Right renal pelvis (tissue), 4 donors: ENCODE measurements around the gene B4GALNT3. TPM values are rescaled to one million over a fixed set of nuclear protein-coding genes. Genes with fewer than 3 reads are reported as not detected.
A peak's percentile ranks its signal among the peaks of the same experiment; 100 is the strongest.

Experiments used
- DNase-seq, 4 donors: peaks; one replicate each; pipeline ENCODE4 v3.0.0-alpha.2; 2013; ENCODE audit warnings: low read depth in 4 of 4, low spot score in 3 of 4, missing footprints in 1 of 4
- polyA plus RNA-seq, 4 donors: library from polyadenylated mRNA; unstranded; fragments of 120-200 nt; gene quantifications; one replicate each; pipeline ENCODE4 v1.2.1, GENCODE V29; 2013; ENCODE audit not compliant: insufficient read length in 4 of 4

The B4GALNT3 gene
- polyA plus RNA-seq, 4 donors, result 14.3 to 16.7 (median 15.7) TPM

DNA sequence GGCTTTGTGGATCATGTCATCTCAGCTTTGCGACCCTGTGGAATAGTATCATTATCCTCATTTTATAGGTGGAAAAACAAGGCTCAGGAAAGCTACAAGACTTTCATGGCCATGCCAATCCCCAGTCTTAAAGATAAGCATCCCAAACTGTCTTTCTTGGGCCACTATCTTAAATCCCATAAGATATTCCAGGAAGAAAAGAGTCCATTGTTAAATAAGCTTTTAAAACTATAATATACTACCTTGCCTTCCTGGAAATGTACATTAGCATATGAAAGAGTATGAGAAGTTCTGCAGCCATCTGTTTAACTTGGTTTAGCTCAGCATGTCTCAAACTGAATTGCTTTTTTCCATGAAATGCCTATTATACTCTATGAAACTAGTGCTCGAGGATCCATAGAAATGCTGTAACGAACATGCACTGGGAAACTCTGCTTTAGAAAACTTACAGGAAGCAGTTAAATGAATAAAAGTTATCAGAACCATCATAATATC lies 77.1 kb downstream of the B4GALNT3 start:
- no peak for DNase-seq

- DNase-seq, result no peak
Observed at GRCh38 chr12:537772-538171, 78.0 kb downstream of the B4GALNT3 start.

- no peak for DNase-seq
Observed at GRCh38 chr12:538731-539539, 79.2 kb downstream of the B4GALNT3 start.

DNA sequence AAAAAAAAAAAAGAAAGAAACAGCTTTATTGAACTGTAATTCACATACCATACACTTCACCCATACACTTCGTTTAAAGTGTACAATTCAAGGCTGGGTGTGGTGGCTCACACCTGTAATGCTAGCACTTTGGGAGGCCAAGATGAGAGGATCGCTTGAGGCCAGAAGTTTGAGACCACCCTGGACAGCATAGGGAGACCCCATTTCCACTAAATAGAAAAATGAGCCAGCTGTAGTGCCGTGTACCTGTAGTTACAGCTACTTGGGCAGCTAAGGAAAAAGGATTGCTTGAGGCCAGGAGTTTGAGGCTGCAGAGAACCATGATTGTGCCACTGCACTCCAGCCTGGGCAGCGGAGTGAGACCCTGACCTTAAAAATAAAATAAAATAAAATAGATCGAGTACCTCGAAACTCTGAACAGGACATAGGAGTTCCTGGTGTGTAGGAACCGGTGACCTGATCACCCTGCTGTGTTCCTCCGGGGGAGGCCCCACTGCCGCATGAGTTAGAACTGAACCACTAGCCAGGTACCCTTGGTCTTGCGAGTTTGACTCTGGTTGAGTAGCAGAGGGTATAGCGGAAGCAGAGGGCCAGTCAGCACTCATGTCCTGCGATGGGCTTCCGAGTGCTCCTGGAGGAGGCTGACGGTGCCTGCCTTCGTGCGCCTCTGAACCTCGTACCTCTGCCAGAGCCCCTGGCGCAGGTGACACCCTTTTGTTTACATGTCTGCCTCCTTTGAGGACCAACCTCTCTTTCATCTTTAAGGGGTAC lies 80.0 kb downstream of the B4GALNT3 start:
- no peak for DNase-seq

GRCh38 chr12:541676-542324 lies 82.1 kb downstream of the B4GALNT3 start:
- no peak for DNase-seq

DNA sequence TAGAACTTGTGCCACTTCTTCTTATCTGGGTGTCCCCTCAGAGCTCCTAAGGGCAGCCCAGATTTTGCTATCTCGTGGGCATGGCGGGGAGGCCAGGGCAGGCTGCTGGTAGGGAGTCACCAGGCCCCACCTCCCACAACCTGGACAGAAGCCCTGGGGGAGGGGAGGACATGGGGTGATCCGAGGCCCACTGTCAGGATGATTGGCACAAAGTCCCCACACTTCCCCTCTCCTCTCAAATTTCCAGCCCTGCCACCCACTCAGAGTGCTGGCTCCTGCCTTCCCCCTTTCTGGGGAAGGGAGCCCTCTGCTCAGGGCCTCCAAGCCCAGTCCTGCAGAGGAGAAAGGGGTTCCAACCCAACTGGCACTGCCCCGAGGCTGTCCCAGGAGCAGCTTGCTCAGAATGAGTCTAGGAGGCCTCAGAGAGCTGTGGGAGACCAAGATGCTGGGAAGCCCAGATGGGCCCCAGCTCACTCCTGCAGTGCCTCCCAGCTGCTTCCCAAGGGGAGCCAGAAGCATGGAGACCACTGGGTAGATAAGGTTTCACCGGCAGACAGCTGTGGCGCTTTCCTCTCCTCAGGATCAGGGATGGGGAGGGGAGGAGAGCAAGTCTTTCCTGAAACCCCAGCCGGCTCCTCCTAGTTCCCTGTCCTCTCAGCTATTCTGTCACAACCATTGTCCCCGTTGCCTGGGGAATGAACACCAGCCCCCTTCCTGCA lies 82.8 kb downstream of the B4GALNT3 start:
- peak in 2 of 4 donors; percentile 44 to 56 for DNase-seq

DNA sequence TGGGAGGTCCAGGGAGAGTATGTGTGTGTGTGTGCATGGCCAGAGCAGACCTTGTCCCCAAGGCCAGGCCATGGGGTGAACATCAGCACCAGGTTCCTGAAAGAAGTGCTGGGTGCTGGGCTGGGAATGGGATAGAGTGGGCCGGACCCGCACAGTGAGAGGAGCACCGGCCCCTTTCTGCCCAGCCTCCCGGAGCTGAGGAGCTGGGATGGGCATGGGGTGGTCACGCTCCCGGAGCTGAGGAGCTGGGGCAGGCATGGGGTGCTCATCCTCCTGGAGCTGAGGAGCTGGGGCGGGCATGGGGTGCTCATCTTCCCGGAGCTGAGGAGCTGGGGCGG lies 83.3 kb downstream of the B4GALNT3 start:
- no peak for DNase-seq

DNA sequence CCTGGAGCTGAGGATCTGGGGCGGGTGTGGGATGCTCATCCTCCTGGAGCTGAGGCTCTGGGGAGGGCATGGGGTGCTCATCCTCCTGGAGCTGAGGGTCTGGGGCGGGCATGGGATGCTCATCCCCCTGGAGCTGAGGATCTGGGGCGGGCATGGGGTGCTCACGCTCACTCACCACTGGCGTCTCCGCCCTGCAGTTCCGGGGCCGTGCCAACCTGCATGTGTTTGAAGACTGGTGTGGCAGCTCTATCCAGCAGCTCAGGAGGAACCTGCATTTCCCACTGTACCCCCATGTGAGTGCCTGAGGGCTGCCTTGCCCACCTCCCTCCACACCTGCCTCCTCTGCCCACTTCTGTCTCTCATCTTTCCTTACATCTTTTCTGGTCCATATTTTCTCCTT lies 84.4 kb downstream of the B4GALNT3 start:
- DNase-seq, result no peak

- DNase-seq, result no peak
Observed at GRCh38 chr12:544941-545635, 85.3 kb downstream of the B4GALNT3 start.

GRCh38 chr12:545835-546234 lies 86.1 kb downstream of the B4GALNT3 start:
- DNase-seq, result no peak

DNA sequence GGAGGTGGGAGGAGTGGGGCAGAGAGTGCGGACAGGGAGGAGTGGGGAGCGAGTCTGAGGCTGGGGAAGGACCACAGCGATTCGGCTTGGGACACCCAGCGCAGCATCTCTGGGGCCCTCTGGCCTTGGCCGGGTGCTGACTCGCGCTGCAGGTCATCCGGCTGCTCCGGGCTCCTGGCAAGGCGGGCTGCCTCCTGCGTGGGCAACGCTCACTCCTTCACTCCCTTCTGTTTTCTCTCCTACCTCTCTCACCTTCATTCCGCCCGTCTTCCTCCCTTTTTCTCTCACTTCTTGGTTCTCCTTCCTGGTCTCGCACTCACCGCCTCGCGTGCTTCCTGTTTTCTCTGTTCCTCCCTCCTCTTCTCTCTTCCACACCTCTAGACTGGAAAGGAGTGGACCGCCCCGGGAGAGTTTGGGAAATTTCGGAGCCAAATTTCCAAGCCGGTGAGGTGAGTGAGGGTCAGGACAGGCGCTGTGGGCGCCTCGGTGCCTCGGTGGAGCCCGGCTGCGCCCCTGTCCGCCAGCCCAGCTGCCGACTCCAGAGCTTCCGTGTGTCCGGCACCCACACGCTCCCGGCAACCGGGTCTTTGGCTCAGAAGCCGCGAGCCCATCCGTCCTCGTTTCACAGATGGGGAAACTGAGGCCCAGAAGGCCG lies 86.7 kb downstream of the B4GALNT3 start:
- DNase-seq, result no peak

DNA sequence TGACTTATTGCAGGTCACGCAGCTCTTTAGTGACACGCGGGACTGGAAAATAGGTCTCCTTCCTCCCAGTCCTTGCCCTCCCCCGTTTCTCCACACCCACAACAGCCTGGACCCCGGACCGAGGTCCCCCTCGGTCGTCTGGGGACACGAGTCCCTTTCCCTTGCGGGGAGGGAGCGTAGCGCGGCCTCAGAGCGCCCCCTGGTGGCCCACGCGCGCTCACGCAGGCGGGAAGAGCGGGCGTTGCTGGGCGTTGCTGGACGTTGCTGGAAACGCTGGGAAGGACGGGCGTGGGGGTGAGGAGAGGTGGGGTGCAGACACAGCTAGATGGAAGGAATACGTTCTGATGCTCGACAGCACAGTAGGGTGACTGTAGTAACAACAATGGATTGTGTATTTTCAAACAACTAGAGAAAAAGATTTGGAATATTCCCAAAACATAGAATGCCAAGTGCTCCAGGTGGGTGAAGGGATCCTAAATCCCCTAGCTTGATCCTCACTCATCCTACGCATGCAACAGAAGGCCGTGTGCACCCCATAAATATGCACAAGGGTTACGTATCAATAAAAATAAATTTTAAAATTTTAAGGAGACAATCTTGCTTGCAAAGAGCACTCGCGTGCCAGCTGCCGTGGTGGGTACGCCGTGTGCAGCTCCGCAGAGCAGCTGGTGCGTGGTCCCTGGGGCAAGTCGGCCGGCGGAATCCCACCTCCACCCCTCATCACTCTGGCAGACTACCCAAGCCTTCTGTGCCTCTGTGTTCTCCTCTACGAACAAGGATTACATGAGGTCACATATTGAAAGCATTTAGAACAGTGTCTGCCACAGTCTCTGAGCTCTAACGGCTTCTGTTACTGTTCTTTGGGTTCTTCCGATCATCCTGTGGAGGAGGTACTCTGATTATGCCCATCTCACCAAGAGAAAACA lies 87.4 kb downstream of the B4GALNT3 start:
- DNase-seq, result peak in 1 of 4 donors; percentile 50

- DNase-seq, result no peak
Observed at GRCh38 chr12:547883-548470, 88.2 kb downstream of the B4GALNT3 start.

- no peak for DNase-seq
Observed at GRCh38 chr12:549476-550082, 89.8 kb downstream of the B4GALNT3 start.

DNA sequence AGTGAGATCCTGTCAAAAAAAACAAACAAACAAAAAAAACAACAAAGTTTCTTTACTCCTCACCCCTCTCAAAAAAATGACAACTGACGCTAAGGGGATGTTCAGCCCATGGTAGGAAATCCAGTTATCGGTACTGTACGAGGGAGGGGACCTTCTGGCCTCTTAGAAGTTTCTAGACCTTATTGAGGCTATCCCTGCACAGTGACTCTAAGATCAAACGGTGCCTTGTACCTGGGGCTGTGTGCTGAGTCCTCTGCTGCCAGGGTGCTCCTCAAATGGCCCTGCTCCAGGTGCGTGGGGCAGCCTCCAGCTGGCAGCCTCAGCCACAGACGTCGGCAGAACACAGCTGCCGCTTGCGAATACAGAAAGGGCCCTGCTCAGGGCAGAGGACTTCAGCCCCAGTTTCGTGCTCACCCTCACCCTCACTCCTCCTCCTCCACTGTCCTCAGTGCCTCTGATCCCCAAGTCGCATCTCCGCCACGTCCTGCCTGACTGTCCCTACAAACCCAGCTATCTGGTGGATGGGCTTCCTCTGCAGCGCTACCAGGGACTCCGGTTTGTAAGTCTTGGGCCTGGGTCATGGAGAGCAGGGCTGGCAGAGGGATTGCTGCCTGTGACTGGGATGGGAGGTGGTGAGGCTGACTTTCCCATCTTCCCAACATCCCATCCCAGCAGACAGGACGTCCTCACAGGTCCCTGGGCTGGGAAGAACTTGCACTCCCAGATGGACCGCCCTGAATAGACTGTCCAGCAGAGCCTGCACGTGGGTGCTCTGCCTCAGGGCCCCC lies 90.9 kb downstream of the B4GALNT3 start:
- no peak for DNase-seq

GRCh38 chr12:552466-552865 lies 92.7 kb downstream of the B4GALNT3 start:
- no peak for DNase-seq
